Neural cell (in vitro differentiated cells): ENCODE measurements around the gene HIBADH. TPM values are rescaled to one million over a fixed set of nuclear protein-coding genes. Genes with fewer than 3 reads are reported as not detected.
A peak's percentile ranks its signal among the peaks of the same experiment; 100 is the strongest.

ENCODE experiments used
- H2AFZ ChIP-seq: fragments of 200-600, 300-800 bp; sonication (generic), shearing (Covaris generic); 2 replicates; pipeline ENCODE4 v1.6.0; 2014; ENCODE audit warnings: low read depth, mild to moderate bottlenecking, antibody characterized with exemption, low read length, moderate library complexity
- H3F3A ChIP-seq: fragments of 200-600 bp; shearing (Covaris generic); 2 replicates; pipeline ENCODE4 v1.6.1; 2016; ENCODE audit warnings: mild to moderate bottlenecking, moderate library complexity, mixed read lengths, antibody characterized with exemption, low read length; ENCODE audit not compliant: insufficient read depth, poor library complexity, severe bottlenecking
- H3K27ac ChIP-seq: fragments of 200-600, 300-800 bp; sonication (generic), shearing (Covaris generic); 2 replicates; pipeline ENCODE4 v1.5.1; 2014; ENCODE audit warnings: mild to moderate bottlenecking, low read length, moderate library complexity
- H3K27me3 ChIP-seq: fragments of 300-800, 200-600 bp; sonication (generic), shearing (Covaris generic); 2 replicates; pipeline ENCODE4 v1.6.0; 2014; ENCODE audit warnings: mild to moderate bottlenecking, low read depth, low read length, moderate library complexity; ENCODE audit not compliant: insufficient read depth
- H3K36me3 ChIP-seq: fragments of 300-800, 200-600 bp; sonication (generic), shearing (Covaris generic); 2 replicates; pipeline ENCODE4 v1.5.1; 2014; ENCODE audit warnings: mild to moderate bottlenecking, antibody characterized with exemption, low read length, moderate library complexity; ENCODE audit not compliant: insufficient read depth
- H3K4me2 ChIP-seq: fragments of 300-800, 200-600 bp; sonication (generic), shearing (Covaris generic); 2 replicates; pipeline ENCODE4 v1.6.0; 2014; ENCODE audit warnings: mild to moderate bottlenecking, low read length
- H3K4me3 ChIP-seq: fragments of 300-800, 200-600 bp; sonication (generic), shearing (Covaris generic); 2 replicates; pipeline ENCODE4 v1.5.1; 2014; ENCODE audit warnings: mild to moderate bottlenecking, low read length, moderate library complexity
- H3K79me2 ChIP-seq: fragments of 200-600 bp; shearing (Covaris generic); replicated peaks from 2 replicates; pipeline ENCODE4 v1.6.0; 2014; ENCODE audit warnings: mild to moderate bottlenecking, low read length, moderate library complexity; ENCODE audit not compliant: insufficient read depth
- H3K9ac ChIP-seq: fragments of 300-800, 200-600 bp; sonication (generic), shearing (Covaris generic); 2 replicates; pipeline ENCODE4 v1.6.1; 2016; ENCODE audit warnings: mild to moderate bottlenecking, low read length, mixed read lengths
- H3K9me2 ChIP-seq: fragments of 200-600 bp; shearing (Covaris generic); 2 replicates; pipeline ENCODE4 v1.6.1; 2016; ENCODE audit warnings: mild to moderate bottlenecking, low read length, mixed read lengths; ENCODE audit not compliant: insufficient read depth
- H3K9me3 ChIP-seq: fragments of 200-600, 300-800 bp; sonication (generic), shearing (Covaris generic); 2 replicates; pipeline ENCODE4 v1.6.1; 2016; ENCODE audit warnings: mild to moderate bottlenecking, mixed run types, low read length, moderate library complexity, mixed read lengths
- H4K20me1 ChIP-seq: fragments of 200-600 bp; shearing (Covaris generic); 2 replicates; pipeline ENCODE4 v1.6.1; 2016; ENCODE audit warnings: mild to moderate bottlenecking, mixed run types; ENCODE audit not compliant: insufficient read depth
- CTCF ChIP-seq: fragments of 450-650 bp; IDR thresholded peaks from 2 replicates; pipeline ENCODE4 v1.5.1; 2014; ENCODE audit warnings: antibody characterized with exemption, mild to moderate bottlenecking, moderate library complexity; ENCODE audit not compliant: poor library complexity, severe bottlenecking
- EP300 ChIP-seq: fragments of 450-650 bp; conservative IDR thresholded peaks from 2 replicates; pipeline ENCODE4 v1.6.1; 2014; ENCODE audit warnings: antibody characterized with exemption, mild to moderate bottlenecking, moderate library complexity; ENCODE audit not compliant: poor library complexity, severe bottlenecking
- EZH2 ChIP-seq: fragments of 200-600, 300-800 bp; shearing (Covaris generic), sonication (generic); IDR thresholded peaks from 2 replicates; pipeline ENCODE4 v1.6.1; 2014; ENCODE audit warnings: antibody characterized with exemption, low read length, borderline replicate concordance, mild to moderate bottlenecking; ENCODE audit not compliant: insufficient read depth, poor library complexity, severe bottlenecking
- MXI1 ChIP-seq: fragments of 450-650 bp; conservative IDR thresholded peaks from 2 replicates; pipeline ENCODE4 v1.6.1; 2014; ENCODE audit warnings: antibody characterized with exemption, mild to moderate bottlenecking; ENCODE audit not compliant: poor library complexity, severe bottlenecking
- POLR2AphosphoS5 ChIP-seq: IDR thresholded peaks from 2 replicates; pipeline ENCODE4 v1.6.1; 2012
- RAD21 ChIP-seq: fragments of 450-650 bp; conservative IDR thresholded peaks from 2 replicates; pipeline ENCODE4 v1.6.1; 2014; ENCODE audit warnings: antibody characterized with exemption, mild to moderate bottlenecking, moderate library complexity
- REST ChIP-seq: IDR thresholded peaks from 2 replicates; pipeline ENCODE4 v1.6.1; 2012; ENCODE audit warnings: borderline replicate concordance
- SMC3 ChIP-seq: fragments of 450-650 bp; conservative IDR thresholded peaks from 2 replicates; pipeline ENCODE4 v1.6.1; 2014; ENCODE audit warnings: antibody characterized with exemption, mild to moderate bottlenecking, moderate library complexity; ENCODE audit not compliant: poor library complexity
- TAF1 ChIP-seq: IDR thresholded peaks from 2 replicates; pipeline ENCODE4 v1.6.1; 2012; ENCODE audit warnings: low read depth
- polyA plus RNA-seq: library from polyadenylated mRNA; depleted of rRNA; stranded (reverse); fragments of >200 nt; gene quantifications from 2 replicates; pipeline ENCODE4 v1.2.3, GENCODE V29; 2014

The HIBADH gene
- polyA plus RNA-seq, 1 donor from 2014 or later: 14.4 TPM

GRCh38 chr7:27551803-27552400, 110.8 kb downstream of the HIBADH start:
- Histone ChIP-seq H3F3A (no peaks in the 10 kb centered on the region), H3K9ac (no peak overlapping the region), H3K27me3 (no peaks in the 10 kb centered on the region), H3K9me2 (no peaks in the 10 kb centered on the region), H3K4me3 (peak overlapping the region; percentile 39), H3K4me2 (peak overlapping the region; percentile 57), H2AFZ (no peak overlapping the region), H3K36me3 (no peaks in the 10 kb centered on the region), H3K9me3 (no peaks in the 10 kb centered on the region), H3K27ac (peak overlapping the region; percentile 65), H3K79me2 (no peaks in the 10 kb centered on the region), H4K20me1 (no peaks in the 10 kb centered on the region)
- TF ChIP-seq EP300 (peak; percentile 61), POLR2AphosphoS5 (peak; percentile 50), TAF1 (no peak)

- Histone ChIP-seq H3K4me2 (no peak overlapping the region), H3K9me3 (no peaks in the 10 kb centered on the region)
Observed at GRCh38 chr7:27549606-27550005, 113.1 kb downstream of the HIBADH start.

More at GRCh38 chr7:27549606-27550005, 113.1 kb downstream of the HIBADH start:
- H3K9me2 ChIP-seq: no peaks in the 10 kb centered on the region
- H3F3A ChIP-seq: no peaks in the 10 kb centered on the region
- no peaks in the 10 kb centered on the region for H4K20me1 ChIP-seq
- no peaks in the 10 kb centered on the region for H3K36me3 ChIP-seq
- no peaks in the 10 kb centered on the region for H3K79me2 ChIP-seq
- no peak overlapping the region for H3K27ac ChIP-seq
- no peak overlapping the region for H3K4me3 ChIP-seq
- H3K27me3 ChIP-seq: no peaks in the 10 kb centered on the region
- no peak overlapping the region for H2AFZ ChIP-seq
- no peak for TF ChIP-seq RAD21
- no peak for TF ChIP-seq TAF1
- no peak for TF ChIP-seq CTCF
- TF ChIP-seq MXI1: no peak
- TF ChIP-seq EZH2: no peak
- TF ChIP-seq SMC3: no peak
- TF ChIP-seq EP300: no peak
- no peak for TF ChIP-seq REST
- TF ChIP-seq POLR2AphosphoS5: no peak
- no peak overlapping the region for H3K9ac ChIP-seq
